ENCODE measurements around the gene SRXN1. TPM values are rescaled to one million over a fixed set of nuclear protein-coding genes. Genes with fewer than 3 reads are reported as not detected.

The SRXN1 gene
- total and polyA plus RNA-seq, 2 donors (not counting 3 experiments of a cell fraction or from before 2014, with no cell fraction given): 19.3 to 24.9 TPM

DNA sequence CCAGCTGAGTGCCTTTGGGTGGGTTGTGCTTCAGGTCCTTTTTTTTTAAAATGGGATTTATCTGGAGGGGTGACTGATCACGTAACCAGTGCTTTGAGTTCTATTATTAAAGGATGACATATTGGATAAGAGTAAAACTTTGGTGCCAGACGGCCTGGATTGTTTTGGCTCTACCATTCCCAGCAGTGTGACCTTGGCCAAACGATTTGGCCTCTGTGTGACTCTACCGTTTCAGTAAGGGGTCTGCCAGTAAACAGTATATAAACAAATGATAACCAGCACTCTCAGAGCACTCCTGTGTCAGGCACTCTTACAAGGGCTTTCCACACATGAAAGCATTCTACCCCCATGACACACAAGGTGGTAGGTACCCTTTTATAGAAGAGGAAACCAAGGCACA lies 13.9 kb upstream of the SRXN1 start:
- Histone ChIP-seq H2AFZ (ENCODE audit: low read depth, low read length) (no peak overlapping the region), H3K27ac (ENCODE audit: insufficient read depth, low read depth, low read length) (no peak overlapping the region), H3K79me2 (ENCODE audit: control insufficient read depth, insufficient read depth, low read length) (no peaks in the 10 kb centered on the region), H3K9me3 (replicated peaks; ENCODE audit: control insufficient read depth, insufficient read depth, low read length) (no peaks in the 10 kb centered on the region), H3K9ac (replicated peaks; ENCODE audit: extremely low read depth, insufficient read depth, low read length) (no peak overlapping the region), H3K4me1 (ENCODE audit: control insufficient read depth, extremely low read depth, insufficient read depth, low read length) (no peaks in the 10 kb centered on the region), H3K4me3 (replicated peaks in 1 of 3; ENCODE audit: insufficient read depth in 1 of 3, low read depth in 1 of 3, low read length in 3 of 3) (no peak overlapping the region), H3K36me3 (ENCODE audit: control insufficient read depth in 2 of 2, extremely low read depth in 1 of 2, insufficient read depth in 2 of 2, low read length in 2 of 2) (no peaks in the 10 kb centered on the region), H3K4me2 (ENCODE audit: insufficient read depth, low read length) (no peak overlapping the region), H4K20me1 (replicated peaks; ENCODE audit: control insufficient read depth, extremely low read depth, insufficient read depth, low read length) (no peaks in the 10 kb centered on the region), H3K27me3 (ENCODE audit: control insufficient read depth in 2 of 2, insufficient read depth in 2 of 2, low read length in 2 of 2) (peaks cover 37 to 47% of the 10 kb centered on the region in 2 experiments), H3K9me1 (replicated peaks; ENCODE audit: control insufficient read depth, extremely low read depth, insufficient read depth, low read length) (no peaks in the 10 kb centered on the region)
- CTCF ChIA-PET: interaction anchor here (0.5 to 4.5 kb wide), 45 partner anchors 8 to 1921 kb away, joined by 3 to 90 read pairs (median 5); partner anchors contain the start of genes CSNK2A1, SCRT2 and SRXN1
- TF ChIP-seq JUN (IDR thresholded peaks at IDR 0.05; ENCODE audit: borderline replicate concordance, insufficient read depth, insufficient read length, low read depth): no peak
- TF ChIP-seq, protein P1, sequence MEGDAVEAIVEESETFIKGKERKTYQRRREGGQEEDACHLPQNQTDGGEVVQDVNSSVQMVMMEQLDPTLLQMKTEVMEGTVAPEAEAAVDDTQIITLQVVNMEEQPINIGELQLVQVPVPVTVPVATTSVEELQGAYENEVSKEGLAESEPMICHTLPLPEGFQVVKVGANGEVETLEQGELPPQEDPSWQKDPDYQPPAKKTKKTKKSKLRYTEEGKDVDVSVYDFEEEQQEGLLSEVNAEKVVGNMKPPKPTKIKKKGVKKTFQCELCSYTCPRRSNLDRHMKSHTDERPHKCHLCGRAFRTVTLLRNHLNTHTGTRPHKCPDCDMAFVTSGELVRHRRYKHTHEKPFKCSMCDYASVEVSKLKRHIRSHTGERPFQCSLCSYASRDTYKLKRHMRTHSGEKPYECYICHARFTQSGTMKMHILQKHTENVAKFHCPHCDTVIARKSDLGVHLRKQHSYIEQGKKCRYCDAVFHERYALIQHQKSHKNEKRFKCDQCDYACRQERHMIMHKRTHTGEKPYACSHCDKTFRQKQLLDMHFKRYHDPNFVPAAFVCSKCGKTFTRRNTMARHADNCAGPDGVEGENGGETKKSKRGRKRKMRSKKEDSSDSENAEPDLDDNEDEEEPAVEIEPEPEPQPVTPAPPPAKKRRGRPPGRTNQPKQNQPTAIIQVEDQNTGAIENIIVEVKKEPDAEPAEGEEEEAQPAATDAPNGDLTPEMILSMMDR (IDR thresholded peaks at IDR 0.05; ENCODE audit: extremely low read depth in 1 of 2, insufficient read depth in 1 of 2, low read depth in 1 of 2, low read length in 2 of 2): no peak
- TF ChIP-seq GATA2 (IDR thresholded peaks at IDR 0.05; ENCODE audit: insufficient read depth, insufficient read length, low read depth, low read length): no peak
- TF ChIP-seq MYC (IDR thresholded peaks at IDR 0.05; ENCODE audit: low read depth, low read length): no peak
- no peak for TF ChIP-seq POLR2A (IDR thresholded peaks at IDR 0.05; ENCODE audit: low read depth, low read length)
- no peak for TF ChIP-seq POLR2AphosphoS5 (IDR thresholded peaks at IDR 0.05; ENCODE audit: insufficient read depth, low read depth, low read length)
- TF ChIP-seq EZH2 (IDR thresholded peaks at IDR 0.05; ENCODE audit: borderline replicate concordance, low read depth, low read length, severe bottlenecking): no peak
- TF ChIP-seq, protein P2, sequence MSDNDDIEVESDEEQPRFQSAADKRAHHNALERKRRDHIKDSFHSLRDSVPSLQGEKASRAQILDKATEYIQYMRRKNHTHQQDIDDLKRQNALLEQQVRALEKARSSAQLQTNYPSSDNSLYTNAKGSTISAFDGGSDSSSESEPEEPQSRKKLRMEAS (IDR thresholded peaks at IDR 0.05; ENCODE audit: insufficient read depth, insufficient read length): no peak
- TF ChIP-seq FOS (IDR thresholded peaks at IDR 0.05; ENCODE audit: borderline replicate concordance, insufficient read depth, low read length): no peak
- POLR2A ChIA-PET: no interaction called here
- intact Hi-C loops (cut with micrococcal nuclease): loop anchor here (1.0 to 5.0 kb wide), 2 partner anchors 70 to 106 kb away; no protein-coding TSS in a partner anchor
- dilution Hi-C loops (cut with MboI; ENCODE audit: extremely low pct_ligation_motif_present, low sequenced_read_pairs): no loop called here
- no TSS peak for BruUV-seq (replicated peaks)
- DNase-seq (ENCODE audit: low read depth, low spot score): no peak
- FAIRE-seq: no peak
